ENCODE data around the gene MORC2. TPM values are rescaled to one million over a fixed set of nuclear protein-coding genes. Genes with fewer than 3 reads are reported as not detected.

The MORC2 gene
- polyA plus RNA-seq, 1 experiment, result 9.0 TPM

GRCh38 chr22:30876221-30876751 lies 92.3 kb downstream of the MORC2 start:
- CTCF ChIA-PET, result interaction anchor here (0.7 to 6.3 kb wide), 2 partner anchors 12 to 14 kb away, joined by 3 to 44 read pairs; no protein-coding TSS in a partner anchor
- DNase-seq (ENCODE audit: low read depth), result no peak
- POLR2A ChIA-PET, result no interaction called here
- Histone ChIP-seq H3K36me3 (ENCODE audit: control insufficient read depth, insufficient read depth, low read length) (no peaks in the 10 kb centered on the region), H3K4me3 (ENCODE audit: low read depth, low read length) (no peak overlapping the region), H3K27me3 (ENCODE audit: control insufficient read depth, insufficient read depth, low read length) (no peaks in the 10 kb centered on the region)
- no peak for TF ChIP-seq CTCF (IDR thresholded peaks at IDR 0.05; ENCODE audit: insufficient read depth, low read depth, low read length)

GRCh38 chr22:30875481-30876215 lies 92.9 kb downstream of the MORC2 start:
- no peak overlapping the region for H3K4me3 ChIP-seq (ENCODE audit: low read depth, low read length)
- TF ChIP-seq CTCF (IDR thresholded peaks at IDR 0.05; ENCODE audit: insufficient read depth, low read depth, low read length), result no peak
- ChIA-PET POLR2A (no interaction called here), CTCF (interaction anchor here (0.7 to 0.9 kb wide), 2 partner anchors 13 to 15 kb away, joined by 3 read pairs; no protein-coding TSS in a partner anchor)
- DNase-seq (ENCODE audit: low read depth), result no peak
- no peaks in the 10 kb centered on the region for H3K36me3 ChIP-seq (ENCODE audit: control insufficient read depth, insufficient read depth, low read length)
- H3K27me3 ChIP-seq (ENCODE audit: control insufficient read depth, insufficient read depth, low read length), result no peaks in the 10 kb centered on the region

Small RNA genes lying within 50 kb of the gene (small RNA-seq; reads per million reads assigned to genes)
- gene RF01892 (ENCODE audit: insufficient read length, low read depth, low replicate concordance), result not detected

Other genes starting within 250 kb of the MORC2 start
- 63.7 and 105 TPM in 2 replicates for gene TUG1, start 491 bp upstream of the MORC2 start, polyA plus RNA-seq (2011; rRNA removed)
- gene SMTN, start 112.5 kb upstream of the MORC2 start, polyA plus RNA-seq (2011; rRNA removed), result 16.9 and 45.7 TPM in 2 replicates
- 215 and 292 TPM in 2 replicates for gene SELENOM, start 138.8 kb upstream of the MORC2 start, polyA plus RNA-seq (2011; rRNA removed)
- 1.1 and 1.5 TPM in 2 replicates for gene INPP5J, start 154.2 kb upstream of the MORC2 start, polyA plus RNA-seq (2011; rRNA removed)
- 0.04 TPM in 1 of 2 replicates, not detected in the other for gene PLA2G3, start 171.7 kb upstream of the MORC2 start, polyA plus RNA-seq (2011; rRNA removed)
- 50.7 and 58.5 TPM in 2 replicates for gene RNF185, start 191.4 kb upstream of the MORC2 start, polyA plus RNA-seq (2011; rRNA removed)
- gene LIMK2, start 243.5 kb upstream of the MORC2 start, polyA plus RNA-seq (2011; rRNA removed), result 5.2 and 5.5 TPM in 2 replicates